ELR (cell line): ENCODE results near the gene TFAP2E.
"Not testable (repeated sequence)": the region's sequence is repeated elsewhere in the genome, so short reads cannot be mapped to it uniquely, and the experiment has no call there.

ENCODE experiments used
- DNase-seq: peaks from one replicate; pipeline ENCODE4 v3.0.0-alpha.2; 2015; ENCODE audit warnings: low read depth

TFAP2E gene

GRCh38 chr1:35574125-35574654 lies 1.1 kb downstream of the TFAP2E start:
- DNase-seq: no peak

- DNase-seq: no peak
Measured at GRCh38 chr1:35574655-35575415, 1.7 kb downstream of the TFAP2E start.

GRCh38 chr1:35575416-35575958 lies 2.4 kb downstream of the TFAP2E start:
- DNase-seq: no peak

GRCh38 chr1:35576061-35576765 lies 3.1 kb downstream of the TFAP2E start:
- no peak for DNase-seq

GRCh38 chr1:35576766-35577070 lies 3.6 kb downstream of the TFAP2E start:
- DNase-seq: not testable (repeated sequence)

GRCh38 chr1:35577071-35577998 lies 4.2 kb downstream of the TFAP2E start:
- DNase-seq: no peak

GRCh38 chr1:35580949-35581388 lies 7.9 kb downstream of the TFAP2E start:
- DNase-seq: no peak

GRCh38 chr1:35581621-35582020 lies 8.5 kb downstream of the TFAP2E start:
- not testable (repeated sequence) for DNase-seq

- DNase-seq: no peak
Measured at GRCh38 chr1:35585281-35585680, 12.2 kb downstream of the TFAP2E start.

- not testable (repeated sequence) for DNase-seq
Measured at GRCh38 chr1:35585805-35586204, 12.7 kb downstream of the TFAP2E start.

GRCh38 chr1:35586808-35587207 lies 13.7 kb downstream of the TFAP2E start:
- DNase-seq: no peak

GRCh38 chr1:35587736-35588135 lies 14.6 kb downstream of the TFAP2E start:
- no peak for DNase-seq

GRCh38 chr1:35588197-35588910 lies 15.2 kb downstream of the TFAP2E start:
- DNase-seq: no peak

GRCh38 chr1:35589516-35590427 lies 16.7 kb downstream of the TFAP2E start:
- no peak for DNase-seq

GRCh38 chr1:35590476-35591040 lies 17.4 kb downstream of the TFAP2E start:
- DNase-seq: no peak

GRCh38 chr1:35591211-35591610 lies 18.1 kb downstream of the TFAP2E start:
- no peak for DNase-seq

GRCh38 chr1:35592991-35593769 lies 20.1 kb downstream of the TFAP2E start:
- no peak for DNase-seq

GRCh38 chr1:35594005-35594760 lies 21.1 kb downstream of the TFAP2E start:
- no peak for DNase-seq
